Endothelial cell (in vitro differentiated cells): ENCODE results near the gene RCOR1. TPM values are rescaled to one million over a fixed set of nuclear protein-coding genes. Genes with fewer than 3 reads are reported as not detected.

Experiments
- DNase-seq: peaks from one replicate; pipeline ENCODE4 v3.0.0; 2021; ENCODE audit warnings: low spot score
- H3K27ac Mint-ChIP-seq: one replicate; pipeline ENCODE4 v1.8.0; 2021; ENCODE audit warnings: mixed read lengths, inconsistent platforms; ENCODE audit not compliant: unreplicated experiment
- H3K27me3 Mint-ChIP-seq: one replicate; pipeline ENCODE4 v1.8.0; 2021; ENCODE audit warnings: mild to moderate bottlenecking, moderate library complexity, mixed read lengths, inconsistent platforms; ENCODE audit not compliant: unreplicated experiment
- H3K36me3 Mint-ChIP-seq: one replicate; pipeline ENCODE4 v1.8.0; 2021; ENCODE audit warnings: mild to moderate bottlenecking, low read depth, mixed read lengths, inconsistent platforms; ENCODE audit not compliant: unreplicated experiment
- H3K4me1 Mint-ChIP-seq: one replicate; pipeline ENCODE4 v1.8.0; 2021; ENCODE audit warnings: mild to moderate bottlenecking, mixed read lengths, inconsistent platforms; ENCODE audit not compliant: unreplicated experiment
- H3K4me3 Mint-ChIP-seq: one replicate; pipeline ENCODE4 v1.8.0; 2021; ENCODE audit warnings: mild to moderate bottlenecking, mixed read lengths, inconsistent platforms; ENCODE audit not compliant: unreplicated experiment
- H3K9me3 Mint-ChIP-seq: one replicate; pipeline ENCODE4 v1.8.0; 2021; ENCODE audit warnings: mixed read lengths, inconsistent platforms; ENCODE audit not compliant: unreplicated experiment
- total RNA-seq: library from RNA; stranded (reverse); fragmentation: NEBNext Ultra II Directional; extraction: Animal tissue kit (Norgen Biotek cat#: 25700); gene quantifications from one replicate; pipeline ENCODE4 v1.2.1, GENCODE V29; 2021; ENCODE audit not compliant: unreplicated experiment
- TF ChIP-seq, protein P1 (sequence below): fragments of 200-600 bp; sonication (generic); IDR thresholded peaks from one replicate; pipeline ENCODE4 v1.5.0; 2021; ENCODE audit warnings: antibody characterized with exemption; ENCODE audit not compliant: unreplicated experiment

The RCOR1 gene
- total RNA-seq, 1 donor from 2014 or later, result 51.6 TPM

DNA sequence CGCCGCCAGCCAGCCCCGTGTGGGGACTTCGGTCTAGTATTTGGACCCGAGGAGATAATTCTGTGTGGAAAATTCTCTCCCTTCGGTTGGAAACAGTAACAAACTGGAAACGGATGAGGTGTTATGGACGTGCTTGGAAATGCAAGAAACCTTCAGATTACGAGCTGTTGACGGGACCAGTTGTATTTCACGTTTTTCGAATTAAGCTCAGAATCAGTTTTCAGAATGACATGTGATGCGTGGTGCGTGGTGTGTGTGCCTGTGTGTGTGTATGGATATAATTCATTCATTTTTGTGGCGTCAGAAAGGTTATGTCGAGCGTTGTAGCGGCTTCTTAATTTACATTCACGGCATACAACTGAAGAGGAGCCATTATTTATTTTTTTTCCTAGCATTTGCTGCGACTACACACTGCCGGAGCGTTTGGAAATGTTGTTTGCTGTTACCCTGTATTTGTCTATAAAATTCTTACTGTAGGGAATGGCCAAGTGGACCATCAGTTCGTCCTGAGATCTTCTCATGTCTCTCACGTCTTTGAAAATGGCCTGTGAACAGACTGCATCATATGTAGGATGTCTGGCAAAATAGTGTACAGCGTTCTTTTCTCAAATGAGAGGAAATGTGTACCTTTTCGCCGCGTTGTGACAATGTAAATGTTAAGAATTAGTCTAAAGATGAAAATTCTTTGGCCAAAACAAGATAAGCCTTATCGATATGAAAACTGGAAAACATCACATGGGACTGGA, 186.1 kb downstream of the RCOR1 start:
- Mint-ChIP-seq H3K4me3 (peak overlapping the region; percentile 89), H3K36me3 (no peaks in the 10 kb centered on the region), H3K27ac (no peak overlapping the region), H3K4me1 (peaks cover 14% of the 10 kb centered on the region), H3K27me3 (peaks cover 17% of the 10 kb centered on the region), H3K9me3 (no peaks in the 10 kb centered on the region)
- no peak for DNase-seq
- TF ChIP-seq, protein P1, sequence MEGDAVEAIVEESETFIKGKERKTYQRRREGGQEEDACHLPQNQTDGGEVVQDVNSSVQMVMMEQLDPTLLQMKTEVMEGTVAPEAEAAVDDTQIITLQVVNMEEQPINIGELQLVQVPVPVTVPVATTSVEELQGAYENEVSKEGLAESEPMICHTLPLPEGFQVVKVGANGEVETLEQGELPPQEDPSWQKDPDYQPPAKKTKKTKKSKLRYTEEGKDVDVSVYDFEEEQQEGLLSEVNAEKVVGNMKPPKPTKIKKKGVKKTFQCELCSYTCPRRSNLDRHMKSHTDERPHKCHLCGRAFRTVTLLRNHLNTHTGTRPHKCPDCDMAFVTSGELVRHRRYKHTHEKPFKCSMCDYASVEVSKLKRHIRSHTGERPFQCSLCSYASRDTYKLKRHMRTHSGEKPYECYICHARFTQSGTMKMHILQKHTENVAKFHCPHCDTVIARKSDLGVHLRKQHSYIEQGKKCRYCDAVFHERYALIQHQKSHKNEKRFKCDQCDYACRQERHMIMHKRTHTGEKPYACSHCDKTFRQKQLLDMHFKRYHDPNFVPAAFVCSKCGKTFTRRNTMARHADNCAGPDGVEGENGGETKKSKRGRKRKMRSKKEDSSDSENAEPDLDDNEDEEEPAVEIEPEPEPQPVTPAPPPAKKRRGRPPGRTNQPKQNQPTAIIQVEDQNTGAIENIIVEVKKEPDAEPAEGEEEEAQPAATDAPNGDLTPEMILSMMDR, result no peak

DNA sequence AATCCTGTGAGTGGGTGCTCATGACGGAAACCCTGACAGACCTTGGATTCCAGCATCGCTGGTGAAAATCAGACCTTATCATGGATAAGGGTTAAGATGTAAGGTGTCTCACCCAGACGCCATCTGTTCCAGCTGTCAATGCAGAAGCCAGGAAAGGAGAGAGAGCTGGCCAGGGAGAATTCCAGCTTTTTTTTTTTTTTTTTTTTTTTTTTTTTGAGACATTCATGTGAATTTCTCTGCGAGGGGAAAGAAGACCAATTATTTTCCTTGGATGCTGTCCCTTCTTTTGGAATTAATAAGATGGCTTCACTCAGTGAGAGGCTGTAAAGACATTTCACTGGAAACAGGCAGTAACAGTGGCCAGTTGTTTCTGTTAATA, 186.6 kb downstream of the RCOR1 start:
- no peak for DNase-seq

DNA sequence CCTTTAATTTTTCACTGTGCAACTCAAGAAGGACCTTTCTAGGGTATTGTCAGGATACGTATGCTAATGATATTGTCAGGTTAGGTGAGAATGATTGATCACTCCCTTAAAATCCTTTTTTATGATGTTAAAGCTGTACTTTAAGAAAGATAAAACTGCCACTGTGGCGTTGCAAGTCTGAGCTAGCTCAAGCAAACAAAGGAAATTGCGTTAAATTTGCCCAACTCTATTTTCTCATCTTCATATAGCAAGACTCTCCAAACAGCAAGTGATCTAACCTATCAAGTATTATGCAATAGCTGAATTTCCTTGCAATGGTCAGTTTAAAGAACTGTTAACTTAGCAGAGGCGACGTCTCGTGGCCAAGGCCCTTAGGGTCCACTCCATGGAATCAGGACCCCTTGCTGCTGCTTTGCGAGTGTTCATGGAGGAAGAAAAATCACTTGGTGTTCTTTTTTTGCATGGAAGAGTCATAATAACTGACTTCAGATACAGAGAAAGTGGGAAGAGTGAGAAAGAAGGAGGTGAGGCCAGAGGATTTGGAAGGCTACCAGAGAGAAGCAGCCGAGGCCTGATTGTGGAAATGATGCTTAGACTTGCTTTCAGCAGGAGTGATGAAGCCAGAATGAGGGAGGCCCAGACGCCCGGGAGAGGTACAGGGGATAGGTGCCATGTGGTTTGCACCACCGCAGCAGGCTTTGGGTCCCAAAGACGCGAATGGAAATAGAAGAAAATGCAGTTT, 187.3 kb downstream of the RCOR1 start:
- Mint-ChIP-seq H3K36me3 (no peaks in the 10 kb centered on the region), H3K27ac (no peak overlapping the region), H3K27me3 (peaks cover 18% of the 10 kb centered on the region), H3K9me3 (no peaks in the 10 kb centered on the region), H3K4me3 (no peak overlapping the region), H3K4me1 (peaks cover 9% of the 10 kb centered on the region)
- DNase-seq, result no peak
- TF ChIP-seq, protein P1, result no peak

More for the DNA sequence above, 186.6 kb downstream of the RCOR1 start:
- TF ChIP-seq, protein P1, result no peak
- Mint-ChIP-seq H3K27me3 (peaks cover 17% of the 10 kb centered on the region), H3K27ac (no peak overlapping the region), H3K36me3 (no peaks in the 10 kb centered on the region), H3K4me1 (peaks cover 12% of the 10 kb centered on the region), H3K9me3 (no peaks in the 10 kb centered on the region), H3K4me3 (peak overlapping the region; percentile 89)

Other genes starting within 250 kb of the RCOR1 start
- gene CINP, start 229.8 kb upstream of the RCOR1 start, total RNA-seq, result 26.1 TPM
- gene TECPR2, start 229.7 kb upstream of the RCOR1 start, total RNA-seq, result 28.9 TPM
- gene ANKRD9, start 82.9 kb upstream of the RCOR1 start, total RNA-seq, result 9.4 TPM
- 9.7 TPM for gene TRAF3, start 184.8 kb downstream of the RCOR1 start, total RNA-seq